IMR-90 (cell line): Measurements from ENCODE around the gene THSD7B. TPM values are rescaled to one million over a fixed set of nuclear protein-coding genes. Genes with fewer than 3 reads are reported as not detected.

Source experiments
- ATAC-seq: fragments of 200-7000 bp; cut with Tn5 transposase; 2 replicates; pipeline ENCODE4 v1.9.1; 2020; ENCODE audit warnings: low read depth, mild to moderate bottlenecking, moderate library complexity
- BruUV-seq: library from RNA; stranded (reverse); fragments of 400-500 nt; replicated peaks from 2 replicates; lab custom pipeline; 2021; lab: Mats Ljungman, UMichigan
- CTCF ChIA-PET: fragments of 300-600 bp; formaldehyde crosslinking; extraction: SDS; loops from one replicate; lab custom pipeline; 2021; ENCODE audit warnings: antibody characterized with exemption; lab: Yijun Ruan, JAX
- POLR2A ChIA-PET: fragments of 300-600 bp; sonication (Branson Sonifier 250); formaldehyde crosslinking; loops from one replicate; lab custom pipeline; 2022; ENCODE audit warnings: antibody characterized with exemption; ENCODE audit not compliant: unreplicated experiment; lab: Charles Lee
- DNase-seq: peaks from one replicate; pipeline ENCODE4 v3.0.0; 2013
- H2AFZ ChIP-seq: replicated peaks from 2 replicates; pipeline ENCODE3; 2013; ENCODE audit warnings: low read length, mild to moderate bottlenecking; ENCODE audit not compliant: poor library complexity
- H2AK5ac ChIP-seq: 2 replicates; pipeline ENCODE4 v1.6.1; 2013; ENCODE audit warnings: low read depth, low read length, inconsistent platforms
- H2AK9ac ChIP-seq: replicated peaks from 2 replicates; pipeline ENCODE3; 2013; ENCODE audit warnings: mild to moderate bottlenecking, low read depth, low read length, moderate library complexity; ENCODE audit not compliant: poor library complexity
- H2BK120ac ChIP-seq: 2 replicates; pipeline ENCODE4 v1.6.1; 2013; ENCODE audit warnings: low read depth, low read length, inconsistent platforms
- H2BK15ac ChIP-seq: 3 replicates; pipeline ENCODE4 v1.6.1; 2013; ENCODE audit warnings: low read depth, low read length, inconsistent platforms
- H2BK20ac ChIP-seq: 2 replicates; pipeline ENCODE4 v1.6.1; 2013; ENCODE audit warnings: low read depth, mild to moderate bottlenecking, inconsistent platforms, low read length, moderate library complexity
- H2BK5ac ChIP-seq: 2 replicates; pipeline ENCODE4 v1.6.1; 2013; ENCODE audit warnings: mild to moderate bottlenecking, low read depth, low read length, inconsistent platforms; ENCODE audit not compliant: poor library complexity, severe bottlenecking
- H3K14ac ChIP-seq: replicated peaks from 2 replicates; pipeline ENCODE4 v1.6.1; 2013; ENCODE audit warnings: low read depth, low read length, inconsistent platforms
- H3K18ac ChIP-seq: 2 replicates; pipeline ENCODE4 v1.6.1; 2013; ENCODE audit warnings: low read depth, low read length, control low read depth
- H3K23ac ChIP-seq: 2 replicates; pipeline ENCODE4 v1.6.1; 2013; ENCODE audit warnings: low read depth, low read length, inconsistent platforms
- H3K27ac ChIP-seq: 2 replicates; pipeline ENCODE4 v1.5.1; 2013; ENCODE audit warnings: mild to moderate bottlenecking, control low read depth, low read length; ENCODE audit not compliant: insufficient read depth
- H3K27me3 ChIP-seq: 2 replicates; pipeline ENCODE4 v1.6.1; 2013; ENCODE audit warnings: low read length; ENCODE audit not compliant: control insufficient read depth, insufficient read depth
- H3K36me3 ChIP-seq: 2 replicates; pipeline ENCODE4 v1.6.1; 2013; ENCODE audit warnings: low read length, mixed read lengths; ENCODE audit not compliant: control insufficient read depth, insufficient read depth
- H3K4ac ChIP-seq: 2 replicates; pipeline ENCODE4 v1.6.1; 2013; ENCODE audit warnings: low read depth, low read length, inconsistent platforms
- H3K4me1 ChIP-seq: 2 replicates; pipeline ENCODE4 v1.6.1; 2013; ENCODE audit warnings: low read length, mixed read lengths; ENCODE audit not compliant: control insufficient read depth, insufficient read depth
- H3K4me2 ChIP-seq: 2 replicates; pipeline ENCODE4 v1.6.1; 2013; ENCODE audit warnings: low read depth, mild to moderate bottlenecking, control low read depth, low read length, moderate library complexity
- H3K4me3 ChIP-seq: 2 replicates; pipeline ENCODE4 v1.5.1; 2013; ENCODE audit warnings: low read depth, mild to moderate bottlenecking, control low read depth, low read length, moderate library complexity; ENCODE audit not compliant: insufficient read depth
- H3K56ac ChIP-seq: 2 replicates; pipeline ENCODE4 v1.6.1; 2013; ENCODE audit warnings: low read length, inconsistent platforms; ENCODE audit not compliant: insufficient read depth; ENCODE audit errors: extremely low read depth
- H3K79me1 ChIP-seq, 2 experiments: 2 replicates each; pipeline ENCODE4 v1.6.1; 2013; ENCODE audit warnings: low read length in 2 of 2, inconsistent platforms in 1 of 2, low read depth in 1 of 2
- H3K9ac ChIP-seq: 2 replicates; pipeline ENCODE4 v1.6.1; 2013; ENCODE audit warnings: low read depth, low read length, control low read depth
- H3K9me1 ChIP-seq: 2 replicates; pipeline ENCODE4 v1.6.1; 2013; ENCODE audit warnings: low read length, inconsistent platforms; ENCODE audit not compliant: insufficient read depth
- H3K9me3 ChIP-seq: 2 replicates; pipeline ENCODE4 v1.6.1; 2013; ENCODE audit warnings: low read length; ENCODE audit not compliant: control insufficient read depth, insufficient read depth
- H4K20me1 ChIP-seq: 2 replicates; pipeline ENCODE4 v1.6.1; 2013; ENCODE audit warnings: low read length, inconsistent platforms; ENCODE audit not compliant: insufficient read depth
- H4K5ac ChIP-seq: 2 replicates; pipeline ENCODE4 v1.6.1; 2013; ENCODE audit warnings: mild to moderate bottlenecking, low read depth, low read length, control low read depth
- H4K8ac ChIP-seq, 2 experiments: 2 replicates each; pipeline ENCODE4 v1.6.1; 2013; ENCODE audit warnings: low read depth in 2 of 2, low read length in 2 of 2, control low read depth in 1 of 2, inconsistent platforms in 1 of 2
- H4K91ac ChIP-seq: 2 replicates; pipeline ENCODE4 v1.6.1; 2013; ENCODE audit warnings: low read depth, low read length, inconsistent platforms; ENCODE audit not compliant: insufficient read depth
- CHD1 ChIP-seq: IDR thresholded peaks from 2 replicates; pipeline ENCODE4 v1.6.1; 2012; ENCODE audit warnings: low read depth, low read length, improper control_type of control experiment
- FOS ChIP-seq: fragments of 150-350 bp; IDR thresholded peaks from 2 replicates; pipeline ENCODE4 v1.6.1; 2016; ENCODE audit warnings: low read depth, low read length
- MAFK ChIP-seq: IDR thresholded peaks from 2 replicates; pipeline ENCODE4 v1.6.1; 2012; ENCODE audit warnings: low read depth, low read length, improper control_type of control experiment
- MAZ ChIP-seq: IDR thresholded peaks from 2 replicates; pipeline ENCODE4 v1.6.1; 2012; ENCODE audit warnings: low read depth, mild to moderate bottlenecking, low read length, improper control_type of control experiment, moderate library complexity, borderline replicate concordance
- MXI1 ChIP-seq: IDR thresholded peaks from 2 replicates; pipeline ENCODE4 v1.6.1; 2012; ENCODE audit warnings: low read depth, mild to moderate bottlenecking, low read length, moderate library complexity, borderline replicate concordance
- NFE2L2 ChIP-seq: fragments of 150-350 bp; IDR thresholded peaks from 2 replicates; pipeline ENCODE4 v1.6.1; 2016; ENCODE audit warnings: low read depth, mild to moderate bottlenecking, low read length
- WGBS, 2 experiments: methylation state at CpG; one replicate each; pipeline versions ENCODE4 v1.1.5 to v1.1.7; 2013; ENCODE audit warnings: missing lambda C conversion rate in 2 of 2; ENCODE audit not compliant: insufficient read length in 1 of 2; ENCODE audit errors: extremely low coverage in 2 of 2; 5-methylcytosine and 5-hydroxymethylcytosine counted together
- dilution Hi-C: fragments of 300-500 bp; cut with HindIII; formaldehyde crosslinking; loops from one replicate; pipeline ENCODE4 v1.14.3; 2018; ENCODE audit warnings: low sequenced_read_pairs; ENCODE audit not compliant: unreplicated experiment
- in situ Hi-C: fragments of 300-500 bp; cut with MboI; formaldehyde crosslinking; loops from 3 replicates; pipeline ENCODE4 v1.14.3; 2019; ENCODE audit warnings: low sequenced_read_pairs, inconsistent platforms, mixed read lengths
- intact Hi-C: fragments of 100-400 bp; cut with micrococcal nuclease; formaldehyde crosslinking; loops from 2 replicates; pipeline ENCODE4 v1.10.0; 2022
- polyA plus RNA-seq, 3 experiments: library from polyadenylated mRNA; depleted of rRNA; stranded (reverse); fragments of >200 nt; gene quantifications; 2 replicates each; pipeline ENCODE4 v1.2.3, GENCODE V29; 2012; ENCODE audit warnings: low replicate concordance in 1 of 3
- total RNA-seq: library from RNA; depleted of rRNA; stranded (reverse); fragments of >200 nt; gene quantifications from 2 replicates; pipeline ENCODE4 v1.2.3, GENCODE V29; 2012
- TF ChIP-seq, protein P1 (sequence below): fragments of 150-350 bp; IDR thresholded peaks from 2 replicates; pipeline ENCODE4 v1.6.1; 2016; ENCODE audit warnings: low read depth, mild to moderate bottlenecking, low read length, moderate library complexity, borderline replicate concordance
- TF ChIP-seq, protein P2 (sequence below): fragments of 150-350 bp; IDR thresholded peaks from 2 replicates; pipeline ENCODE4 v1.6.1; 2017; ENCODE audit warnings: mild to moderate bottlenecking, antibody characterized with exemption, low read length, low read depth

The THSD7B gene
- total and polyA plus RNA-seq, 2 of the 4 experiments (the other 2 are of a cell fraction) = not detected

DNA sequence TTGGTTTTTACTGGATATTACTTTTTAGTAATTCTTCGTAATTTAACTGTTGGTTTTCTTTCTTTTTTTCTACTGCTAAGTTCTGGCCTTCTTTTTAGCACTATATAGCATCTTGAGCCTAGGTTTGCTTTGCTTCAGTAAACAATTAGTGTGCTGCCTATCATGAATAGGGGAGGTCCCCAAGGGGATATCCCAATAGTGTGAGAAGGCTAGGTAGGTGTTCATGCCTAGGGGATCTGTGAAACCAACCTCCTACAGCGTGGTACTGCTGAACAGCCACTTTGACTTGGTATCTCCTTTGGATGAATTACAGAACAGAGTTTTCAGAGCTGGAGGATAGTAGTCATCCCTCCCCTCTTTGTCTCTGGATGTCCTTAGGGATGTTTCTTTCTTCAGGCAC is 888.7 kb downstream of the THSD7B start:
- dilution Hi-C loops (no loop called here), intact Hi-C loops (no loop called here), in situ Hi-C loops (no loop called here)
- ATAC-seq = no peak
- ChIA-PET CTCF (no interaction called here), POLR2A (no interaction called here)
- Histone ChIP-seq H3K23ac (no peak overlapping the region), H2BK20ac (no peak overlapping the region), H4K91ac (no peak overlapping the region), H3K4ac (no peak overlapping the region), H4K5ac (no peak overlapping the region), H3K14ac (no peak overlapping the region), H2AK5ac (no peak overlapping the region), H4K20me1 (no peaks in the 10 kb centered on the region), H2BK120ac (no peak overlapping the region), H3K56ac (no peak overlapping the region), H3K9ac (no peak overlapping the region), H3K4me1 (no peaks in the 10 kb centered on the region), H3K27me3 (no peaks in the 10 kb centered on the region), H2BK15ac (no peak overlapping the region), H3K9me1 (no peaks in the 10 kb centered on the region), H3K9me3 (peaks cover 9% of the 10 kb centered on the region), H3K79me1 (no peaks in the 10 kb centered on the region), H2AFZ (no peak overlapping the region), H3K36me3 (no peaks in the 10 kb centered on the region), H3K18ac (no peak overlapping the region), H3K4me2 (no peak overlapping the region), H2BK5ac (no peak overlapping the region), H3K4me3 (no peak overlapping the region), H4K8ac (no peak overlapping the region), H2AK9ac (no peak overlapping the region), H3K27ac (no peak overlapping the region)
- DNase-seq = no peak
- TF ChIP-seq, protein P1, sequence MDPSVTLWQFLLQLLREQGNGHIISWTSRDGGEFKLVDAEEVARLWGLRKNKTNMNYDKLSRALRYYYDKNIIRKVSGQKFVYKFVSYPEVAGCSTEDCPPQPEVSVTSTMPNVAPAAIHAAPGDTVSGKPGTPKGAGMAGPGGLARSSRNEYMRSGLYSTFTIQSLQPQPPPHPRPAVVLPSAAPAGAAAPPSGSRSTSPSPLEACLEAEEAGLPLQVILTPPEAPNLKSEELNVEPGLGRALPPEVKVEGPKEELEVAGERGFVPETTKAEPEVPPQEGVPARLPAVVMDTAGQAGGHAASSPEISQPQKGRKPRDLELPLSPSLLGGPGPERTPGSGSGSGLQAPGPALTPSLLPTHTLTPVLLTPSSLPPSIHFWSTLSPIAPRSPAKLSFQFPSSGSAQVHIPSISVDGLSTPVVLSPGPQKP = no peak
- TF ChIP-seq MAZ (no peak), CHD1 (no peak), NFE2L2 (no peak), FOS (no peak), MXI1 (no peak), MAFK (no peak)
- TF ChIP-seq, protein P2, sequence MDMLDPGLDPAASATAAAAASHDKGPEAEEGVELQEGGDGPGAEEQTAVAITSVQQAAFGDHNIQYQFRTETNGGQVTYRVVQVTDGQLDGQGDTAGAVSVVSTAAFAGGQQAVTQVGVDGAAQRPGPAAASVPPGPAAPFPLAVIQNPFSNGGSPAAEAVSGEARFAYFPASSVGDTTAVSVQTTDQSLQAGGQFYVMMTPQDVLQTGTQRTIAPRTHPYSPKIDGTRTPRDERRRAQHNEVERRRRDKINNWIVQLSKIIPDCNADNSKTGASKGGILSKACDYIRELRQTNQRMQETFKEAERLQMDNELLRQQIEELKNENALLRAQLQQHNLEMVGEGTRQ = no peak
- BruUV-seq = no TSS peak
- WGBS, 2 experiments = no CpG with 5 or more reads among the region's 2 CpGs
